Ascending aorta (tissue), 2 donors: ENCODE data around the gene TSR1. TPM values are rescaled to one million over a fixed set of nuclear protein-coding genes. Genes with fewer than 3 reads are reported as not detected.

Source experiments
- DNase-seq, 2 donors: peaks; one replicate each; pipeline ENCODE4 v3.0.0-alpha.2; 2019; ENCODE audit warnings: low spot score in 2 of 2
- H3K27ac ChIP-seq, 2 donors: fragments of 200-600 bp; sonication (generic); one replicate each; pipeline ENCODE4 v1.5.1; 2016 to 2017; ENCODE audit warnings: mild to moderate bottlenecking in 1 of 2
- H3K27me3 ChIP-seq: fragments of 200-600 bp; sonication (generic); one replicate; pipeline ENCODE4 v1.5.1; 2017
- H3K36me3 ChIP-seq, 2 donors: fragments of 200-600 bp; sonication (generic); one replicate each; pipeline ENCODE4 v1.5.1; 2016
- H3K4me1 ChIP-seq, 2 donors: fragments of 200-600 bp; sonication (generic); one replicate each; pipeline ENCODE4 v1.5.1; 2016 to 2017; ENCODE audit warnings: mild to moderate bottlenecking in 1 of 2
- H3K4me3 ChIP-seq, 2 donors: fragments of 200-600 bp; sonication (generic); one replicate each; pipeline ENCODE4 v1.5.1; 2016 to 2017; ENCODE audit warnings: mild to moderate bottlenecking in 1 of 2
- H3K9me3 ChIP-seq, 2 donors: fragments of 200-600 bp; sonication (generic); one replicate each; pipeline ENCODE4 v1.5.1; 2016
- intact Hi-C: fragments of 100-400 bp; cut with DNase I; formaldehyde crosslinking; loops from one replicate; pipeline ENCODE4 v1.15.1; 2023
- total RNA-seq: library from RNA; depleted of rRNA; stranded (reverse); fragments of >200 nt; gene quantifications from one replicate; pipeline ENCODE4 v1.1.0, GENCODE V29; 2016
- TF ChIP-seq, protein P1 (sequence below), 3 experiments: fragments of 200-600 bp in 2 of 3; fragments of 450-650 bp in 1 of 3; sonication (generic) in 2 of 3; IDR thresholded peaks; one replicate each; pipeline ENCODE4 v1.5.1; 2016 to 2019; ENCODE audit warnings: antibody characterized with exemption in 3 of 3, mild to moderate bottlenecking in 1 of 3, moderate library complexity in 1 of 3

TSR1 gene
- total RNA-seq, 1 donor from 2014 or later: 16.9 TPM

DNA sequence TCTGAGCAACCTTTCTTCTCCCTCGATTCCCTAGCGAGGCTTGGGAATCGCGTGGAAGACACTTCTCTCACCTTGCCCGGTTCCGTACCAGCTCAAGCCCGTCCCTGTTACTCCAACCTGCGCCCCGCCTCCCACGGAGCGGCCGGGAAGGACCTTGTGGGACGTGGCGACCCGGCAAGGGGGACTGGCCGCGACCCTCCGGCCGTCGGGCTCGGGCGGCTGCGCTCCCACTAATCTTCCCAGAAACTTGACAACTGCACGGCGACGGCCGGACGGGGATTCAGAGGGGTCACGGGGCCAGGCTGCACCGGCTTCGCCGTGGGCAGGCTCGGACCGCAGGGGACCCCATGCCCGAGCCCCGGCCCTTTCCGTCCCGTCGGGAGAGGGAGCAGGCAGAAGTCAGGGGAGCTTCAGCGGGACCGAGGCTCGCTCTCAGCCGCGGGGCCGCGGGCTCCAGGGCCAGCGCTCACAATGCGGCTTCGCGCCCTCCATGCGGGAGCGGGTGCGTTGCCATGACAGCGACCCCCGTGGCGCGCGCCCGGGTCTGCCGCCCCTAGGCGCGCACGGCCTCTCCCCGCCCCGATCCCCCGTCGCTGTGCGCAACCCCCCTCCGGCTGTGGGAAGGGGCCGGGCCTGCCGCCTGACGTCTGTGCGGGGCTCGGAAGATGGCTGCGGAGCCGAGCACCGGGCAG is 741 bp upstream of the TSR1 start, which contains the start of gene SGSM2:
TSS of gene SGSM2 (plus strand) at position 650 of the 692 bp plus-strand sequence. CDS start 188 bp downstream, outside the sequence.
- no peaks in the 10 kb centered on the region for H3K9me3 ChIP-seq
- H3K27ac ChIP-seq: peak within 1 kb of the TSS; percentile 86 to 89
- TF ChIP-seq, protein P1, sequence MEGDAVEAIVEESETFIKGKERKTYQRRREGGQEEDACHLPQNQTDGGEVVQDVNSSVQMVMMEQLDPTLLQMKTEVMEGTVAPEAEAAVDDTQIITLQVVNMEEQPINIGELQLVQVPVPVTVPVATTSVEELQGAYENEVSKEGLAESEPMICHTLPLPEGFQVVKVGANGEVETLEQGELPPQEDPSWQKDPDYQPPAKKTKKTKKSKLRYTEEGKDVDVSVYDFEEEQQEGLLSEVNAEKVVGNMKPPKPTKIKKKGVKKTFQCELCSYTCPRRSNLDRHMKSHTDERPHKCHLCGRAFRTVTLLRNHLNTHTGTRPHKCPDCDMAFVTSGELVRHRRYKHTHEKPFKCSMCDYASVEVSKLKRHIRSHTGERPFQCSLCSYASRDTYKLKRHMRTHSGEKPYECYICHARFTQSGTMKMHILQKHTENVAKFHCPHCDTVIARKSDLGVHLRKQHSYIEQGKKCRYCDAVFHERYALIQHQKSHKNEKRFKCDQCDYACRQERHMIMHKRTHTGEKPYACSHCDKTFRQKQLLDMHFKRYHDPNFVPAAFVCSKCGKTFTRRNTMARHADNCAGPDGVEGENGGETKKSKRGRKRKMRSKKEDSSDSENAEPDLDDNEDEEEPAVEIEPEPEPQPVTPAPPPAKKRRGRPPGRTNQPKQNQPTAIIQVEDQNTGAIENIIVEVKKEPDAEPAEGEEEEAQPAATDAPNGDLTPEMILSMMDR (IDR thresholded peaks at IDR 0.05): no peak
- H3K36me3 ChIP-seq: peaks cover 29% of the 10 kb centered on the region in 2 donors
- no peaks in the 10 kb centered on the region for H3K27me3 ChIP-seq
- peak within 1 kb of the TSS; percentile 95 to 98 for H3K4me3 ChIP-seq
- intact Hi-C loops: loop anchor here (5.0 kb wide), 1 partner anchor 35 kb away; the partner anchor contains the start of genes SMG6 and SRR
- peaks cover 11 to 13% of the 10 kb centered on the region in 2 donors for H3K4me1 ChIP-seq
- peak in 1 of 2 donors; percentile 82 for DNase-seq

DNA sequence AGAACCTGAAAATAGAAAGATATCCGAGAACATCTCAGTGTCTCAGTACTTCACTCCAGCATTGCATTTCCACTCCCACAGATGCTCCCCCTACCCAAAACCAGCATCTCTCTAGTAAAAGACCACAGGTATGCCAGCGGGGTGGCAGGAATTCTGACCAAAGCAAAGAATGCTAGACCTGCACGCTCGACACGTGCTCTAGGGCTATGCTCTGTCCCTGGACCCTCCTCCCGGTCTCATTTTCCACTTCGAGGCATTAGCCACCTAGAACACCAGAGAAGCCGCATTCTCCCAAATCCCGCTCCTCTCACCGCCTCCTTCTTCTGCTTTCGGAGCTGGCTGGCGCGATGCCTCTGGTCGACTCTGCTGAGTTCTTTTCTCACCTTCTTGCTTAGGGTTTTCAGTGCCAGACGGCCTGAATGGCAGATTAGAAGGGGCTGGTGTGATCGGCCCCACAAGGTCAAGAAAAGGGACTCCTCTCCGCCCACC is 487 bp downstream of the TSR1 start:
- Histone ChIP-seq H3K4me1 (peaks cover 11 to 13% of the 10 kb centered on the region in 2 donors), H3K9me3 (no peaks in the 10 kb centered on the region), H3K27ac (peak overlapping the region; percentile 86 to 89), H3K27me3 (no peaks in the 10 kb centered on the region), H3K4me3 (peak overlapping the region; percentile 95 to 98), H3K36me3 (peaks cover 39 to 41% of the 10 kb centered on the region in 2 donors)
- TF ChIP-seq, protein P1 (IDR thresholded peaks at IDR 0.05): no peak
- intact Hi-C loops: loop anchor here (5.0 kb wide), 1 partner anchor 33 kb away; the partner anchor contains the start of genes SMG6 and SRR
- no peak for DNase-seq

DNA sequence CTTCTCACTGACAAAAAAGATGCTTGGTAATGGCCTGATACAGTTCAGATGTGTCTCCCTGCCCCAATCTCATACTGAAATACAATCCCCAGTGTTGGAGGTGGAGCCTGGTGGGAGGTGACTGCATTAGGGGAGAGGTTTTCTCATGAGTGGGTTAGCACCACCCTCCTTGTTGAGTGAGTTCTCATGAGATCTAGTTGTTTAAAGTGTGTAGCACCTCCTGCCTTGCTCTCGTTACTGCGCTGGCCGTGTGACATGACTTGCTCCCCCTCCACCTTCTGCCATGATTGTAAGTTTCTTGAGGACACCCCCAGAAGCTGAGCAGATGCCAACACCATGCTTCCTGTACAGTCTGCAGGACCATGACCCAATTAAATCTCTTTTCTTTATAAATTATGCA is 5.0 kb downstream of the TSR1 start:
- H3K27me3 ChIP-seq: no peaks in the 10 kb centered on the region
- peaks cover 61 to 82% of the 10 kb centered on the region in 2 donors for H3K36me3 ChIP-seq
- intact Hi-C loops: no loop called here
- H3K4me3 ChIP-seq: no peak overlapping the region
- H3K4me1 ChIP-seq: peaks cover 7 to 8% of the 10 kb centered on the region in 2 donors
- DNase-seq: no peak
- TF ChIP-seq, protein P1 (IDR thresholded peaks at IDR 0.05): no peak
- H3K27ac ChIP-seq: no peak overlapping the region
- no peaks in the 10 kb centered on the region for H3K9me3 ChIP-seq

DNA sequence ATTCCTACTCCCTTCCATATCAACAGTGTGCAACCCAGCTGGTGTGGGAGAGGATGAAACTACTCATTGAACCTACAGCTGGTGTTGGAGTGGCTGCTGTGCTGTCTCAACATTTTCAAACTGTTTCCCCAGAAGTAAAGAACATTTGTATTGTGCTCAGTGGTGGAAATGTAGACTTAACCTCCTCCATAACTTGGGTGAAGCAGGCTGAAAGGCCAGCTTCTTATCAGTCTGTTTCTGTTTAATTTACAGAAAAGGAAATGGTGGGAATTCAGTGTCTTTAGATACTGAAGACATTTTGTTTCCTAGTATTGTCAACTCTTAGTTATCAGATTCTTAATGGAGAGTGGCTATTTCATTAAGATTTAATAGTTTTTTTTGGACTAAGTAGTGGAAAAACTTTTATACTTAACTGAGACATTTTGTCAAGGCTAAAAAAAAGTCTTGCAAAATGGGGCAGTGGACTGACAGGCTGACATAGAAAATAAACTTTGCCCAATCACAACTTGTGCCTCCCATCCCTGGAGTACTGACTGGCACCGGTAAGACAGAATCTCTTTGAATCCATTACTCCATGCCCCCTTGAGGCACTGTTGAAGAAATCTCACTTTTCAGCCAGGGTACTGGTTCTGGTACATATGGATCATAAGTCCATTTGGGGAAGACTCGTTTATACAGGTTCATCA is 12.5 kb downstream of the TSR1 start:
- intact Hi-C loops: no loop called here

DNA sequence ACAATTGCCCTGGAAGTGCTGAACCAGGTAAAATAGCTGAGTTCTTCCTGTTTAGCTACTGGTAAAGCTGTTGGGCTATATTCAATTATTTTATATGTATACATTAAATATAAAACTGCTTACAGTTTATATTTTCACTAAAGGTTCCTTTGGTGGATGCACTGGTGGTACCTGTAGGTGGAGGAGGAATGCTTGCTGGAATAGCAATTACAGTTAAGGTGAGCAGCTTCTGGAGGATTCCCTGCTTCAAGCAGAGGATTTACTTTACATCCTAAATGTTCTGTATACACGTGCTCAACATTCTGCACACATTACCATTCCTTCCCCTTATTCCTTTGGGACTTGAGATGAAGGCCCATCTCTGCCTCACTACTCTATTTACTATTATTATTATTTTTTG is 14.9 kb downstream of the TSR1 start:
- Histone ChIP-seq H3K27ac (no peak overlapping the region), H3K9me3 (no peaks in the 10 kb centered on the region), H3K4me3 (no peak overlapping the region), H3K36me3 (peaks cover 46 to 59% of the 10 kb centered on the region in 2 donors), H3K4me1 (no peaks in the 10 kb centered on the region), H3K27me3 (no peaks in the 10 kb centered on the region)
- TF ChIP-seq, protein P1 (IDR thresholded peaks at IDR 0.05): no peak
- DNase-seq: no peak
- intact Hi-C loops: no loop called here

More for the DNA sequence above, 12.5 kb downstream of the TSR1 start:
- Histone ChIP-seq H3K27me3 (no peaks in the 10 kb centered on the region), H3K27ac (no peak overlapping the region), H3K36me3 (peaks cover 59 to 79% of the 10 kb centered on the region in 2 donors), H3K9me3 (no peaks in the 10 kb centered on the region), H3K4me3 (no peak overlapping the region), H3K4me1 (no peaks in the 10 kb centered on the region)
- TF ChIP-seq, protein P1 (IDR thresholded peaks at IDR 0.05): no peak
- no peak for DNase-seq
